SK-N-MC (cell line): ENCODE measurements around the gene PGAP1.
A peak's percentile ranks its signal among the peaks of the same experiment; 100 is the strongest.

ENCODE experiments used
- DNase-seq: peaks from one replicate; pipeline ENCODE4 v3.0.0-alpha.2; 2011; ENCODE audit warnings: low read depth, low spot score
- H3K27ac ChIP-seq: fragments of 200-600 bp; sonication (generic); 2 replicates; pipeline ENCODE4 v1.5.1; 2016; ENCODE audit warnings: mixed run types
- H3K36me3 ChIP-seq: fragments of 200-600 bp; sonication (generic); 2 replicates; pipeline ENCODE4 v1.6.1; 2017; ENCODE audit warnings: antibody characterized with exemption, low read length, mixed read lengths; ENCODE audit not compliant: insufficient read depth
- H3K4me3 ChIP-seq: fragments of 200-600 bp; sonication (generic); 2 replicates; pipeline ENCODE4 v1.5.1; 2016
- H3K9ac ChIP-seq: fragments of 200-600 bp; sonication (generic); 2 replicates; pipeline ENCODE4 v1.8.0; 2017; ENCODE audit warnings: mixed run types, mixed read lengths; ENCODE audit not compliant: insufficient read length
- H3K9me3 ChIP-seq: fragments of 200-600 bp; sonication (generic); 2 replicates; pipeline ENCODE4 v1.6.1; 2017; ENCODE audit warnings: low read depth, mild to moderate bottlenecking, antibody characterized with exemption, low read length, moderate library complexity, mixed read lengths
- EZH2 ChIP-seq: fragments of 200-600 bp; sonication (generic); IDR thresholded peaks from one replicate; pipeline ENCODE4 v1.6.1; 2017; ENCODE audit warnings: antibody characterized with exemption
- FOXP2 ChIP-seq: optimal IDR thresholded peaks from 2 replicates; pipeline ENCODE3; 2011; ENCODE audit warnings: mild to moderate bottlenecking, moderate library complexity; ENCODE audit not compliant: insufficient read depth; ENCODE audit errors: extremely low read length, control extremely low read depth
- POLR2AphosphoS5 ChIP-seq: IDR thresholded peaks from 2 replicates; pipeline ENCODE4 v1.6.1; 2012; ENCODE audit warnings: mild to moderate bottlenecking, low read depth, low read length, borderline replicate concordance

Gene PGAP1

GRCh38 chr2:196851088-196851487 is 75.4 kb downstream of the PGAP1 start:
- Histone ChIP-seq H3K36me3 (peaks cover 11% of the 10 kb centered on the region; the same call in 1 of the 2 replicates), H3K4me3 (no peak overlapping the region), H3K27ac (no peak overlapping the region), H3K9ac (no peak overlapping the region), H3K9me3 (no peaks in the 10 kb centered on the region)
- no peak for TF ChIP-seq POLR2AphosphoS5
- no peak for TF ChIP-seq FOXP2
- no peak for TF ChIP-seq EZH2
- no peak for DNase-seq

- H3K9me3 ChIP-seq, result no peaks in the 10 kb centered on the region
- H3K4me3 ChIP-seq, result no peak overlapping the region
- DNase-seq, result no peak
- no peak overlapping the region for H3K27ac ChIP-seq
- no peak overlapping the region for H3K9ac ChIP-seq
- H3K36me3 ChIP-seq, result peaks cover 20% of the 10 kb centered on the region
- TF ChIP-seq POLR2AphosphoS5, result no peak
- TF ChIP-seq FOXP2, result no peak
- no peak for TF ChIP-seq EZH2
Observed at GRCh38 chr2:196849895-196850294, 76.6 kb downstream of the PGAP1 start.

GRCh38 chr2:196846295-196846694 is 80.2 kb downstream of the PGAP1 start:
- Histone ChIP-seq H3K4me3 (no peak overlapping the region), H3K36me3 (peaks cover 44% of the 10 kb centered on the region), H3K9ac (no peak overlapping the region), H3K9me3 (no peaks in the 10 kb centered on the region), H3K27ac (no peak overlapping the region)
- TF ChIP-seq POLR2AphosphoS5, result no peak
- no peak for TF ChIP-seq FOXP2
- no peak for TF ChIP-seq EZH2
- no peak for DNase-seq

DNA sequence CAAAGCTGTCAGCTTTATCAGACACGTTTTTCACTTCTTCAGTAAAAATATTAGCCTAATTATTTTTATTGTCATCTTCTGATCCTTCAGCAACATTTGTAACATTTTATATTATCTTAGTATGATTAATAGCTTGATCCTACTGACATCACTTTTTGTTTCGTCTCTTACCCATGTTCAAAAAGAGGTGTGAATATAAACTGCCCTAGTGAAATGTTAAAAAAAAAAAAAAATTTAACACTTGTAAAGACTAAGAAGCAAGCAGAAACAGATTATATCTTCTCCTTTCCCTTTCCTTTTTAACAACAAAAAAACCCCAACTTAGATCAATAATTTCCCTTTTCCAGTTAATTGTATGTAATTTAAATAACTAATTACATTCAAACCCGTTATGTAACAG is 81.1 kb downstream of the PGAP1 start:
- H3K27ac ChIP-seq, result no peak overlapping the region
- peaks cover 53% of the 10 kb centered on the region for H3K36me3 ChIP-seq
- H3K9ac ChIP-seq, result no peak overlapping the region
- TF ChIP-seq POLR2AphosphoS5 (no peak), FOXP2 (no peak), EZH2 (no peak)
- H3K9me3 ChIP-seq, result no peaks in the 10 kb centered on the region
- H3K4me3 ChIP-seq, result no peak overlapping the region
- no peak for DNase-seq

DNA sequence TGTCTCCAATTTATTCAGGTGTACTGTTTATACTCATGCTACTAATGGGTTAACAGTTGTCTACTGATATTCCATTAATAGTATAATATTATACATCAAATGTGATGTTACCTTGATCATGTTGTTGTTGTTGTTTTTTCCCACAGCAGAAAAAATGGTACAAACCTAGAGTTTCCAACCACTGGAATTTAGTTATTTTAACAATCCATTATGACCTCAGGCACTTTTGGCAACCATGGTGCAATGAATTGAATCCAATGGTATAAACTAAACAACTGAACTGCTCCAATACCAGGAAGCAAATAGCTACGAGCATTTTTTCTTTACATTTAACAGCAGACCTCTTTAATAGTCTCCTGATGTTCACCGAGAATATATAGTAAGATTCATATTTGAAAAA is 86.3 kb downstream of the PGAP1 start:
- Histone ChIP-seq H3K4me3 (no peak overlapping the region), H3K9me3 (no peaks in the 10 kb centered on the region), H3K36me3 (peaks cover 57% of the 10 kb centered on the region), H3K27ac (peak overlapping the region; percentile 51), H3K9ac (no peak overlapping the region)
- no peak for TF ChIP-seq POLR2AphosphoS5
- no peak for TF ChIP-seq FOXP2
- TF ChIP-seq EZH2, result no peak
- DNase-seq, result no peak

- peaks cover 54% of the 10 kb centered on the region for H3K36me3 ChIP-seq
- H3K4me3 ChIP-seq, result no peak overlapping the region
- H3K27ac ChIP-seq, result peak overlapping the region; percentile 51; the same call in 1 of the 2 replicates
- H3K9ac ChIP-seq, result no peak overlapping the region
- DNase-seq, result no peak
- no peaks in the 10 kb centered on the region for H3K9me3 ChIP-seq
- no peak for TF ChIP-seq EZH2
- TF ChIP-seq POLR2AphosphoS5, result no peak
- no peak for TF ChIP-seq FOXP2
Observed at GRCh38 chr2:196839574-196839973, 86.9 kb downstream of the PGAP1 start.

DNA sequence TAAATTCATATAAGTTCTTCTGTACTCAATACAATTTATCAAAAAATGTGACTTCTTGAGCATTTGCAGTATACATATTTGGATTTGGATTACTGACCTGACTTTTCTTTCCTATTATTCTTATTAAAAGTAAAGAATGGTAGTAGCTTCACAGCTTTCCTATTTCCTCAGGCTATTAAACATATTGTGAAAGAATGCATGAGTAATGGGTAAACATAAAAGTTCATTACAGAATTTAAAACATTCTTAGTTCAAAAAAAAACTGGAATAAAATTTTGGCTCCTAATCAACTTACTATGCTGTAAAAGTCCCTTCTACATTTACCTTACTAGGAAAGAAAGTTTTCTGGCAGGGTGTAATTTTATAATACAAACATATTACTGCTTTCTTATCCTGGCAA is 90.1 kb downstream of the PGAP1 start:
- Histone ChIP-seq H3K36me3 (peaks cover 31% of the 10 kb centered on the region), H3K9ac (no peak overlapping the region), H3K4me3 (no peak overlapping the region), H3K9me3 (no peaks in the 10 kb centered on the region), H3K27ac (peak overlapping the region; percentile 22)
- DNase-seq, result no peak
- TF ChIP-seq FOXP2, result no peak
- TF ChIP-seq POLR2AphosphoS5, result no peak

GRCh38 chr2:196830701-196831100 is 95.8 kb downstream of the PGAP1 start:
- H3K9me3 ChIP-seq, result no peaks in the 10 kb centered on the region; the same call in 1 of the 2 replicates
- no peak for DNase-seq
- H3K9ac ChIP-seq, result no peak overlapping the region
- no peak overlapping the region for H3K27ac ChIP-seq
- H3K4me3 ChIP-seq, result no peak overlapping the region
- H3K36me3 ChIP-seq, result no peaks in the 10 kb centered on the region
- no peak for TF ChIP-seq FOXP2
- no peak for TF ChIP-seq EZH2
- TF ChIP-seq POLR2AphosphoS5, result no peak

DNA sequence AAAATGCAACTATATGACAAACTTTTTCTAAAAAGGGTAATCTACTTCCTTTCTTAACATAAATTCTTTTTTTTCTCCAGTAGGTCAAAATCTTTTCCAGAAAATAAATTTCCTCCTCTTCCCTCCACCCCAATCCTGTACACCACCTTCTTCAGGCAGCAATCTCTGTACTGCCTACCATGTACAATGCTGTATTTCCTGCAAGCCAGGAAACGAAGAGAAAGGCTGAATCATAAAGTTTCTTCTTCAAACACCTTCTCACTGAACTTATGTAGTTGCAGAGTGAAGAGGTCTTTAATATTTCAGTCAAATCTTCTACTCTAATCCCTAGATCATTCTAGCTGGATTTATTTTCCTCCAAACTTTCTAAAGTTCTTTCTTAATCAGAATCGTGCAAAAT is 99.2 kb downstream of the PGAP1 start:
- no peak for DNase-seq
- Histone ChIP-seq H3K9me3 (no peaks in the 10 kb centered on the region; the same call in 1 of the 2 replicates), H3K27ac (peak overlapping the region; percentile 55; the same call in 1 of the 2 replicates), H3K36me3 (no peaks in the 10 kb centered on the region), H3K4me3 (no peak overlapping the region), H3K9ac (no peak overlapping the region)
- no peak for TF ChIP-seq EZH2
- TF ChIP-seq FOXP2, result no peak
- no peak for TF ChIP-seq POLR2AphosphoS5
